Mammary epithelial cell (primary cell): Measurements from ENCODE around the gene NPAS3.

Experiments used
- EZH2 ChIP-seq: IDR thresholded peaks from 2 replicates; pipeline ENCODE4 v1.6.1; 2012; ENCODE audit warnings: low read length, inconsistent platforms, borderline replicate concordance
- TF ChIP-seq, protein P1 (sequence below), 2 donors: IDR thresholded peaks in 1 of 2; conservative IDR thresholded peaks in 1 of 2; 2 replicates each; pipeline ENCODE4 v1.5.1; 2011 to 2012; ENCODE audit warnings: inconsistent platforms in 2 of 2, low read length in 2 of 2, mild to moderate bottlenecking in 2 of 2, control low read depth in 1 of 2, low read depth in 1 of 2; ENCODE audit not compliant: insufficient read depth in 1 of 2; ENCODE audit errors: extremely low read depth in 1 of 2

DNA sequence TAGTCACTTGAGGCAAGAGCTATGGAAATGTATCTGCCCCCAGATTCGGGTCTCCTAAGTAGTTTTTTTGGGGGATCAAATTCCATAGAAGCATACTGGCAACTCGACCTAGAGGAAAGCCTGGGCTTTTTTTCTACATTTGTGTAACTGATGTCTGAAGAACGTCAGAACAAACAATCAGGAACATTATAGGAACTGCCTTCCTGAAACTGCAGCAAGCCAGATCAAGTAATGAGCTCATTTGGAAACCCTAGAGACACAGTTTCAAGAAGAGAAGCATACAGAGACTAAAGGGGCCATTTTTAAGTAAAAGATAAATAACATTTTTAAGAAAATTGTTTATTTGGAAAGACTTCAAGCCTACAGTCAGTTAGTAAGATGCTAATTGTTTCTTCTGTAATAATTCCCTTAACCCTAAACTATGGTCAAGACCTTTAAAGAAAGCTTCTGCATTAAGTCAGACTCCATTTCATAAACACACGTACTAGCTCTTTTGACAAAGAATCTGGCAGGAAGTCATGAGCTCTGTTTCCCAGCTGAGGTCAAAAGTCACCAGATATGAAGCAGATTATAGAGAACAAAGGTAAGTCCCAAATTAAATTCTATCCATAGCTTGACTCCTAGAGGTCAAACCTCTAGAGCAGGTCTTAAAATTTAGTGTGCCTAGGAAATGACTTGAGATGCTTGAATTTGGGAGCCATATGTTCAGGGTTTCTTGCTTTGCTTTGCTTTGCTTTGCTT is 899.4 kb downstream of the NPAS3 start:
- TF ChIP-seq, protein P1, sequence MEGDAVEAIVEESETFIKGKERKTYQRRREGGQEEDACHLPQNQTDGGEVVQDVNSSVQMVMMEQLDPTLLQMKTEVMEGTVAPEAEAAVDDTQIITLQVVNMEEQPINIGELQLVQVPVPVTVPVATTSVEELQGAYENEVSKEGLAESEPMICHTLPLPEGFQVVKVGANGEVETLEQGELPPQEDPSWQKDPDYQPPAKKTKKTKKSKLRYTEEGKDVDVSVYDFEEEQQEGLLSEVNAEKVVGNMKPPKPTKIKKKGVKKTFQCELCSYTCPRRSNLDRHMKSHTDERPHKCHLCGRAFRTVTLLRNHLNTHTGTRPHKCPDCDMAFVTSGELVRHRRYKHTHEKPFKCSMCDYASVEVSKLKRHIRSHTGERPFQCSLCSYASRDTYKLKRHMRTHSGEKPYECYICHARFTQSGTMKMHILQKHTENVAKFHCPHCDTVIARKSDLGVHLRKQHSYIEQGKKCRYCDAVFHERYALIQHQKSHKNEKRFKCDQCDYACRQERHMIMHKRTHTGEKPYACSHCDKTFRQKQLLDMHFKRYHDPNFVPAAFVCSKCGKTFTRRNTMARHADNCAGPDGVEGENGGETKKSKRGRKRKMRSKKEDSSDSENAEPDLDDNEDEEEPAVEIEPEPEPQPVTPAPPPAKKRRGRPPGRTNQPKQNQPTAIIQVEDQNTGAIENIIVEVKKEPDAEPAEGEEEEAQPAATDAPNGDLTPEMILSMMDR (conservative IDR thresholded peaks at IDR 0.05 in 1 of 2, IDR thresholded peaks at IDR 0.05 in 1 of 2; ENCODE audit: extremely low read depth in 1 of 2, insufficient read depth in 1 of 2, low read depth in 1 of 2, low read length in 2 of 2): no peak
- no peak for TF ChIP-seq EZH2
